Activated CD4-positive, CD25-positive, alpha-beta regulatory T cell treated with anti-CD3 and anti-CD28 coated beads, Interleukin-2, amount 50 U/mL, for 16 hours (primary cell): ENCODE data around the gene ASTN2.

Experiments used
- DNase-seq: peaks from one replicate; pipeline ENCODE4 v3.0.0-alpha.2; 2020; ENCODE audit warnings: low read depth, low spot score

ASTN2 gene

GRCh38 chr9:116673375-116673774, 741.5 kb downstream of the ASTN2 start:
- DNase-seq = no peak

DNA sequence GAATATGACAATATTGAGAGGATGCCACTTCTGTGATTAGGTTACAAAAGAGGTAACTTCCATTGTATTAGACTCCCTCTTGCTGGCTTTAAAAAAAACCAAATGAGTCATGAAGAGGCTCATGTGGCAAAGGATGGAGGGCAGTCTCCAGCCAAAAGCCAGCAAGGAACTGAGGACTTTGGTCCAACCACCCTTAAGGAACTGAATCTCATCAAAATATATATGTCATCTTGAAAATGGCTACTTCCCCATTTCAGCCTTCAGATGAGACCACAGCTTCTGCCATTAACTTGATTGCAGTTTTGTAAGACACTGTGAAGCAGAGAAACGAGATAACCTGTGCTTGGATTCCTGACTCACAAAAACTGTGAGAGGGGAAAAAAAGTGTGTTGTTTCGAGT, 743.3 kb downstream of the ASTN2 start:
- DNase-seq = no peak

- no peak for DNase-seq
These were observed 745.7 kb downstream of the ASTN2 start for GRCh38 chr9:116668970-116669695.

DNA sequence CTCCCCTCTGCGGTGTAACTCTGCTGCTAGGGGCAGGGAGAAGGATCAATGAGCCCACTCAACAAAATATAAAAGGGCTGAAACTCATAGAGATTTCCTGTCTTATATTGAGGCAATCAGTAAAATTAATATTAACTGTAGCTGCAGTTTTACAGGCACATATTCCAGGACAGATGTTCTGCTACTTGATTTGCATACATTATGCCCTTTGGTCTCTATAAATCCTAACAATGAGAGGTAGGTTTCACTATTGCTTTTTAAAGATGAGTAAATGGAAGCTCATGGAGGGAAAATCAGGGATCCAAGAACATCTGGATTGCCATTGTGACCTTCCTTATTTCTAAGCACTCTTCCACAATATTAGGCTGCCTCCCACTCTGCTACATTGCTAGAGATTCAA, 751.3 kb downstream of the ASTN2 start:
- DNase-seq = no peak

- DNase-seq = no peak
These were observed 752.1 kb downstream of the ASTN2 start for GRCh38 chr9:116662646-116663310.

DNA sequence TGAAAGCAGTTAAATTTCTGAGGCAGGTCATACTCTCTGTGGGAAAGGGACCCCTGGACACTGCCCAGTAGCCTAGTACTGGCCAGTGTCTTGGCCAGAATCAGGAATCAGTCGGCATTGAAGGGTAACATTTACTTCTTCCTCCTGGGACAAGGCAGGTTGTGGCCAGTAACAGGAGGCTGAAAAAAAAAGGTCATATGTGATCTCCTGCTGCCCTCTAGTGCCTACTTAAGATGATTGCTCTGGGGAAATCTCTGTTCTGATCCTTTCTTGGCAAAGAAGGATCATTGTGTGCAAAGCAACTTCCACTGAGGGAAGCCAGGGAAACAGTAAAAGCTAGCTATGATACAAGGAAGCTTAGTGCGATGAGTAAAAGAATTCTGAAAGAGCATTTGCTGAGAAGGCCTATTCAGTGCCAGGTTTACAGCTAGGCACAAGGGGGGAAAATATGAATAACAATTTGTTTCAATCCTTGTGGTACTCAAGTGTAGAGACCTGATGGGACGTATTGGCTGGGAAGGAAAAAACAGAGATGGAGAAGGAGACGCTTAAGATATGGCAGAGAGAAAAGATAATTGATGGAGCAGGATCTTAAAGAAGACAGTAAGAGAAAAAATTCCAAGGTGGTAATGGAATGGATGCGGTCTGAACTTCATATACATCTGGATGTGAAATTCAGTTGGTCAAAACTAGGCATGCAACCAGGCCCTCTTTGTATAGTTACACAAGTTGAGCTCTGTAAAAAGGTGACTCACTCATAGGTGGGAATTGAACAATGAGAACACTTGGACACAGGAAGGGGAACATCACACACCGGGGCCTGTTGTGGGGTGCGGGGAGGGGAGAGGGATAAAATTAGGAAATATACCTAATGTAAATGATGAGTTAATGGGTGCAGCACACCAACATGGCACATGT, 753.6 kb downstream of the ASTN2 start:
- DNase-seq = no peak

- no peak for DNase-seq
These were observed 756.6 kb downstream of the ASTN2 start for GRCh38 chr9:116658265-116658664.

GRCh38 chr9:116656977-116657376, 757.9 kb downstream of the ASTN2 start:
- no peak for DNase-seq

- DNase-seq = no peak
These were observed 758.3 kb downstream of the ASTN2 start for GRCh38 chr9:116656501-116656971.

- no peak for DNase-seq
These were observed 760.9 kb downstream of the ASTN2 start for GRCh38 chr9:116654059-116654355.

- DNase-seq = no peak
These were observed 761.4 kb downstream of the ASTN2 start for GRCh38 chr9:116653348-116654058.

DNA sequence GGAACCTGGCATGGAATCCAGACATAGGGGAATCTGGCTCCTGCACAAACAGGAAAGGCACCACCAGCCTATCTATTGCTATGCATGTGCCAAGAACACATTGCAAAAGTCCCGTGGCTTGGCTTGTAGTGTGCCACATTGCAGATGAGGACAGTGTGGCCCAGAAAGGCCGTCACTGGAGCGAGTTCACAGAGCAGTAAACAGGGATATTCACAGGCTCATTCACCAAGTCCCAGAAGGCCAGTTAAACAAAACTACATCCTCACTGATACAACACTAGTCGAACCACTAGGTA, 767.4 kb downstream of the ASTN2 start:
- no peak for DNase-seq

- DNase-seq = no peak
These were observed 768.0 kb downstream of the ASTN2 start for GRCh38 chr9:116646661-116647514.

GRCh38 chr9:116644091-116644688, 770.7 kb downstream of the ASTN2 start:
- DNase-seq = no peak

DNA sequence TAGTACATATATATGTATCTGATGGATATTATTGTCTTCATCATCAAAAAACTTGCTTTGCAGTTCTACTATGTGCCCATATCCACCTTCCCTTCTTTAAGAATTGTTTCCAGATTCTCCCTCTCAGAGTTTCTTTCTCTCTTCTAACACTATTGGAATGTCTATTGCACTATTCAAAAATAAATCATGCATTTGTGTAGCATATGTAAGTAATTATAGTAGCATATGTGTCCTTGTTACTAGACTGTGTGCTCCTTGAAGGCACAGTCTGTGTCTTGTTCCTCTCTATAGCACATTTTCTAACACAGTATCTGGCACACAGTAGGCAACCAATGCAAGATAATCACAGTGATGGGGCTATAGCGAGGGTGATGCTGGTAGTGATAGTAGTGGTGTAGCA, 771.2 kb downstream of the ASTN2 start:
- no peak for DNase-seq

GRCh38 chr9:116641292-116642059, 773.4 kb downstream of the ASTN2 start:
- no peak for DNase-seq

- DNase-seq = no peak
These were observed 775.6 kb downstream of the ASTN2 start for GRCh38 chr9:116639251-116639741.

DNA sequence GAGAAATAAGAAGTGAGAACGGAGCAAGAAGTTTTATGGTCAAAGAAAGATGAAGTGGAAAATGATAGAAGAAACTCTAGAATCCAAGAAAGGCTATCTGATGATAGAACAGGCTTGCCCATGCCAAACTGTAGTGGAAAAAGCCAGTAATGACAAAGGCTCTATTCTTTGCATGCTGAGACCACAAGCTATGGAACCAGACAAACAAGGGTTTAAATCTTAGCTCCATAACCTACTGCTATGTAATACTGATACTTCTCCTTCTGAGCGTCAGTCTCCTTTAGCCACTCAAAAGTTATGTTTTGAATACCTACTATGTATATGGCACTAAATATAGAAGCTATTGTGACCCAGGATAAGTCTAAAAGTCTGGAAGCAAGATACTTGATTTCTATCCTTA, 778.9 kb downstream of the ASTN2 start:
- no peak for DNase-seq

DNA sequence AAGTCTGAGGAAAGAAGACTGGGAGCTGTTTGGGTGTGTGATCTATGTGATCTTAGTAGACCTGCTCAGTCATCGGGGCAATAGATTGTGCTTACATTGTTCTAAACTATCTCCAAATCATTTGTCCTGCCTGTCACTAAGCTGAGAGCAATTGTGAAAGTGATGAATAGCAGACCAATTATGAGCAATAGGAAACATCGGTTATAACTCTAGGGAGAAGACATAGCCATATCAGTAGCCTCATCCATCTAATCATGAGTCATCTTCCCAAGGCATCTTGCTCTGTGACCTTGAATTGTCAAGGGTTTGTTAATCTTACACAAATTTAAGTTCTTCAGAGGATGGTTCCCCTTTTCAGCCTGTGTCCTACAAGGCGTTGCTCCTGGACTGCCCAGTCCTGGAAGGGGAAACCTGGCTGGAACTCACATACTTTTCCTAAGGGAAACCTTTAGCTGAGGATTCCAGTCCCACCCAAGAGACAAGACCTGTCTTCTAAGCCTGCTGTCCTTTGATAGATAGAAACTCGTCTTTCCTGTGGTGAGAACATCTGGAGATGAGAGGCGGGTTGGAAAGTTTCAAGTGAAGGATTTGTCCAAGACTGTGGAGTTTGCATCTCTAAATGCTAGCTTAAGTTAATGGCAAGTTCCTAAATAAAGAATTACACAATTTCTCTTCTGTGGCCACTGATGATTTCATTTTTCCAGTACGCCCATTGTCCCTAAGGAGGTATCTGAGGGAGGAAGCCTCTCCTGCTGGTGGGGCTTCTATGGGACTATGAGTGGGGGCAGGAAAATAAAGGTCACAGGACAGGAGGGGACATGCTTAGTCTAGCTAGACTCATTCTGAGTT, 781.6 kb downstream of the ASTN2 start:
- DNase-seq = no peak
